Activated effector memory CD4-positive, alpha-beta T cell treated with Interleukin-2 at 50 U/mL for 16 hours (primary cell): Measurements from ENCODE around the gene SLC4A4.

Experiments
- DNase-seq: peaks from one replicate; pipeline ENCODE4 v3.0.0-alpha.2; 2020

SLC4A4 gene

DNA sequence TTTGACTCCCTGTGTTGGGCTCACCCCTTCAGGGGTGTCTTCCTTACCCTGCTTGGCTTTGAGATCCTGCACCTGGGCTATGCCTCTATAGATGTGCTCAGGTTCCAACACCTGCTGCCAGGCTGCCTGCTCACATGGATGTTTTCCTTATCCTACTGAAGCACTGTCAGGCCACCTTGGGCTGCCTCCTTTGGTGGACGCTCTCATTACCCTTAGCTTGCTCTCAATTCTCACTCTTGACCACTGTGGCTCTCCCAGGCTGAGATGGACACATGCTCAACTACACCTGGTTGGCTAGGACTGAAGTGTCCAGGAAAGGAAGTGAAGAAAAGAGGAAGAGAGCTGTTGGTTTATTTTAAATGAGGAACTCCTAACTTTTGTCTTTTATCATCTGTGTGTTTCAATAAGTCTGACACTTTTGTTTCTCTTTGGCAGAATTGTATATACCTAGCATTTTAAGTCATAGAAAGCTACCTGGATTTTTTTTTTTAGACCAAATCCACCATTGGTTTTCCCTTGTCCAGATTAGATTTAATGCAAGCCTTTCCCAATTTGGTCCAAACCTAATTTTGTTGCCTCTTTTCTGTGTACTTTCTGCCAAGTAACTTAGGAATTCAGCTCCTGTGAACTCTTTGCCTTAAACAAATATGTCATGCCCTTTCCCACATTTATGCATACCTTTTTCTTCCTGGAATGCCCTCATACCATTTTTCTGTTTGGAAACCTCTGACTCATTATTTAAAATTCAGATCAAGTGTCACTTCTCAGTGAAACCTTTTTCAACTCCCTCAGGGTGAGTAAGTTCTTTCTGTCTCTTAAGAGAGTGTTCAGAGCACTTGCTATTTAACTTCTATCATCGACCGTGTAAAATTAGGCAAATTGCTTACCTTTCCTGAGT lies 269.2 kb downstream of the SLC4A4 start:
- no peak for DNase-seq

- no peak for DNase-seq
Measured at GRCh38 chr4:71608678-71609071, 269.9 kb downstream of the SLC4A4 start.

DNA sequence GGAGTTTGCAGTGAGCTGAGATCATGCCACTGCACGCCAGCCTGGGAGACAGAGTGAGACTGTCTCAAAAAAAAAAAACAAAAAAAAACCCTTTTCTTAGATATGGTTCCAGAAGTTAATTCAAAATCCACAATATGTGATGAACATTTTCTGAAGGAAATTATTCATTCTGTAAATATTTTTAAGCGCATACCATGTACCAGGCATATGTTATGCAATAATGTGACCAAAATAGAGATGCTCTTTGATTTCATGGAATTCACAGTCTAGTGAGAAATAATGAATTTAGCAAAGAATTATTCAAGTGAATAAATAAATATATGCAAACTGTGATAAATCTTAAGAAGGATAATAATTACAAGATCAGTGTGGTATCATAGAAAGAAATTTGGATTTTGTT lies 270.3 kb downstream of the SLC4A4 start:
- no peak for DNase-seq

- DNase-seq: no peak
Measured at GRCh38 chr4:71609651-71610050, 270.8 kb downstream of the SLC4A4 start.

DNA sequence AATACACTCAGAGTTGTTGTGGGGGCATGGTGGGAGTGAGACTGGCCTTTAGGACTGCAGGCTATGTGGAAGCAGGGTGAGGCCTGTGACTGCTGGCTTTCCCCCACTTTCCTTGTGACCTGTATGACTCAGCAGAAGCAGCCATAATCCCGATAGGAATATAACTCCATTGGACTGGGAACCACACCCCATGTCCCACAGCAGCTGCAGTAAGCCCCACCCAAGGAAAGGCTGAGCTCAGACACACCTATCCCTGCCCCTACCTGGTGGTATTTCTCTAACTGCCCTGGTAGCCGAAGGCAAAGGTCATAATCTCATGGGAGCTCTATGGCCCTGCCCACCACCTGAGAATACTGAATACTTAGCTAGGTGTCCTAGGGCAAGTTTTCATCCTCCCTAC lies 275.8 kb downstream of the SLC4A4 start:
- DNase-seq: no peak

- DNase-seq: no peak
Measured at GRCh38 chr4:71616168-71616811, 277.5 kb downstream of the SLC4A4 start.
